Kidney epithelial cell (primary cell): ENCODE results near the gene UGT2B7. TPM values are rescaled to one million over a fixed set of nuclear protein-coding genes. Genes with fewer than 3 reads are reported as not detected.

ENCODE experiments used
- DNase-seq: peaks from one replicate; pipeline ENCODE4 v3.0.0-alpha.2; 2010; ENCODE audit warnings: low read depth
- H3K27me3 ChIP-seq: 2 replicates; pipeline ENCODE4 v1.6.0; 2011; ENCODE audit warnings: low read length; ENCODE audit not compliant: control insufficient read depth, insufficient read depth
- H3K36me3 ChIP-seq: 2 replicates; pipeline ENCODE4 v1.5.1; 2011; ENCODE audit warnings: low read length; ENCODE audit not compliant: control insufficient read depth, insufficient read depth
- H3K4me3 ChIP-seq: 2 replicates; pipeline ENCODE4 v1.5.1; 2011; ENCODE audit warnings: low read depth, mild to moderate bottlenecking, control low read depth, low read length
- CTCF ChIP-seq: IDR thresholded peaks from 2 replicates; pipeline ENCODE4 v1.5.1; 2011; ENCODE audit warnings: mild to moderate bottlenecking, moderate library complexity, low read length, control low read depth, inconsistent platforms; ENCODE audit not compliant: insufficient read depth, poor library complexity, severe bottlenecking
- total RNA-seq: library from RNA; depleted of rRNA; stranded (reverse); fragments of >200 nt; gene quantifications from 2 replicates; pipeline ENCODE4 v1.2.3, GENCODE V29; 2015

The UGT2B7 gene
- total RNA-seq, 1 donor from 2014 or later = 45.9 TPM

GRCh38 chr4:69124941-69125340 is 28.7 kb downstream of the UGT2B7 start:
- Histone ChIP-seq H3K4me3 (no peak overlapping the region), H3K27me3 (no peaks in the 10 kb centered on the region), H3K36me3 (no peaks in the 10 kb centered on the region)
- TF ChIP-seq CTCF = no peak
- no peak for DNase-seq

DNA sequence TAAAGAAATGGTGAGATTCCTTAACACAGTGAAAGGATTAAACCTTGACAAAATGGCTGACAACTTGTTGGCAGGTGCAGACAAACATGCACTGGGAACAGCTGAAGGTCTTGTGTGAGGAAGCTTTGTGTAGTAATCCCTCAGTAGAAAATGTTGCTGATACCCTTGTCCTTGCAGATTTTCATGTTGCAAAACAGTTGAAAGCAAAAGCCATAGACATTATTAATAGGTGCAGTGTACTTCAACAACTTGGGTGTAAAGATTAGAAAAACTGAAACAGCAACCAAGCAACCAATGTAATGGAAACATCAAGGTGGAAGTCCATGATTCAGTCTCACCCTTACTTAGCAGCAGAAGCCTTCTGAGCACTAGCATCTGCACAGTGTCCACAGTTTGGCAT is 29.8 kb downstream of the UGT2B7 start:
- Histone ChIP-seq H3K27me3 (no peaks in the 10 kb centered on the region), H3K36me3 (no peaks in the 10 kb centered on the region), H3K4me3 (no peak overlapping the region)
- no peak for TF ChIP-seq CTCF
- no peak for DNase-seq

GRCh38 chr4:69133993-69134392 is 37.7 kb downstream of the UGT2B7 start:
- no peak for TF ChIP-seq CTCF
- no peak for DNase-seq
- H3K4me3 ChIP-seq = no peak overlapping the region
- H3K36me3 ChIP-seq = no peaks in the 10 kb centered on the region
- H3K27me3 ChIP-seq = no peaks in the 10 kb centered on the region

GRCh38 chr4:69134471-69134870 is 38.2 kb downstream of the UGT2B7 start:
- DNase-seq = no peak
- no peaks in the 10 kb centered on the region for H3K27me3 ChIP-seq
- TF ChIP-seq CTCF = no peak
- H3K36me3 ChIP-seq = no peaks in the 10 kb centered on the region
- no peak overlapping the region for H3K4me3 ChIP-seq

DNA sequence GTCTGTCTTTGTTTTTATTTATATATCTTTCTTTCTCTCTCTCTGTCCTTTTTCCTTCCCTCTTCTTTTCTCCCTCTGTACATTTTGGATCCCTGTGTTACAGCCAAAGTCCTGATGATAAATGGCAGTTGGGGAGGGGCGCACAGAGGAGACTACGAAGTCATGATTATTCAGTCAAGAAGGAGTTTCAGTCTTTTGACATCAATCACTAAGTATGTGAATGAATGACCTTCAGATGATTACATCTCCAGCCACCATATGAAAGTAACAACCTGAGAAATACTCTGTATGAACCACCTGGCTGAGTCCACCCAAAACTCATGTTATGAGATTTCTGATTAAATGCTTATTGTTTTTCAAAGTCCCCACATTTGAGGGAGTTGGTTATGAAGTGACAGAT is 45.0 kb downstream of the UGT2B7 start:
- H3K36me3 ChIP-seq = no peaks in the 10 kb centered on the region
- DNase-seq = no peak
- TF ChIP-seq CTCF = no peak

DNA sequence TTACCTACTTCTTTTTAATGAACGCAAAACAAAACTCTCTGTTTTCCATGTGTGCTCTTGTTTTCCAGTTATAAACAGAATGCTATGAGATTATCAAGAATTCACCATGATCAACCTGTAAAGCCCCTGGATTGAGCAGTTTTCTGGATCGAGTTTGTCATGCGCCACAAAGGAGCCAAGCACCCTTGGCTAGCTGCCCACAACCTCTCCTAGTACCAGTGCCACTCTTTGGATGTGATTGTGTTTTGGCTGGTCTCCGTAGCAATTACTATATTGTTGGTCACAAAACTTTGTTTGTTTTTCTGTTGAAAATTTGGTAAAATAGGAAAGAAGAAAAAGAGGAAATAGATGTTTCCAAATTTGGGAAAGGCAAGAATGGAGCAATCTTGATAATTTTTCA is 51.1 kb downstream of the UGT2B7 start:
- no peak for DNase-seq
- Histone ChIP-seq H3K4me3 (no peak overlapping the region), H3K36me3 (no peaks in the 10 kb centered on the region), H3K27me3 (no peaks in the 10 kb centered on the region)
- no peak for TF ChIP-seq CTCF

More for the DNA sequence above, 45.0 kb downstream of the UGT2B7 start:
- no peak overlapping the region for H3K4me3 ChIP-seq
- H3K27me3 ChIP-seq = no peaks in the 10 kb centered on the region
